DMS53 treated with DMSO at 0.1 percent for 48 hours (cell line): Measurements from ENCODE around the gene AKT1S1.
"Not testable (repeated sequence)": the region's sequence is repeated elsewhere in the genome, so short reads cannot be mapped to it uniquely, and the experiment has no call there.

Experiments used
- DNase-seq: peaks from one replicate; lab custom pipeline; 2025; ENCODE audit not compliant: unreplicated experiment; lab: John Stamatoyannopoulos, UW

Gene AKT1S1

GRCh38 chr19:49877020-49877878, at the start of gene AKT1S1, which contains the start of gene TBC1D17:
AKT1S1 (minus strand) TSS chr19:49877355; CDS start chr19:49873295, 4,060 bp downstream.
TBC1D17 (plus strand) TSS chr19:49877702; CDS start chr19:49877724, 22 bp downstream.
- DNase-seq: peak; percentile 97

GRCh38 chr19:49926515-49926914, 49.4 kb upstream of the AKT1S1 start:
- DNase-seq: no peak

- DNase-seq: no peak
Observed at GRCh38 chr19:49925486-49925885, 48.3 kb upstream of the AKT1S1 start.

- not testable (repeated sequence) for DNase-seq
Observed at GRCh38 chr19:49924881-49925210, 47.7 kb upstream of the AKT1S1 start.

- no peak for DNase-seq
Observed at GRCh38 chr19:49924004-49924880, 47.1 kb upstream of the AKT1S1 start.

- DNase-seq: no peak
Observed at GRCh38 chr19:49923055-49924003, 46.2 kb upstream of the AKT1S1 start.

GRCh38 chr19:49921871-49922795, 45.0 kb upstream of the AKT1S1 start:
- no peak for DNase-seq

- no peak for DNase-seq
Observed at GRCh38 chr19:49920624-49921363, 43.6 kb upstream of the AKT1S1 start.

GRCh38 chr19:49918089-49918488, 40.9 kb upstream of the AKT1S1 start:
- no peak for DNase-seq

- DNase-seq: no peak
Observed at GRCh38 chr19:49916839-49917733, 39.9 kb upstream of the AKT1S1 start.

GRCh38 chr19:49915271-49915670, 38.1 kb upstream of the AKT1S1 start:
- no peak for DNase-seq

- DNase-seq: no peak
Observed at GRCh38 chr19:49913720-49914119, 36.6 kb upstream of the AKT1S1 start.

- DNase-seq: no peak
Observed at GRCh38 chr19:49912965-49913685, 36.0 kb upstream of the AKT1S1 start.

- no peak for DNase-seq
Observed at GRCh38 chr19:49911381-49912145, 34.4 kb upstream of the AKT1S1 start.

- DNase-seq: no peak
Observed at GRCh38 chr19:49910179-49910578, 33.0 kb upstream of the AKT1S1 start.
